DOHH2 (cell line): ENCODE data around the gene DGKE.

Experiments
- H3F3A ChIP-seq: fragments of 200-600 bp; sonication (generic), shearing (Covaris generic); 2 replicates; pipeline ENCODE4 v1.6.0; 2016; ENCODE audit warnings: antibody characterized with exemption, mild to moderate bottlenecking; ENCODE audit not compliant: control insufficient read depth, insufficient read depth
- H3K27ac ChIP-seq: fragments of 200-600 bp; sonication (generic); 2 replicates; pipeline ENCODE4 v1.5.1; 2014; ENCODE audit warnings: low read depth, mild to moderate bottlenecking, low read length, moderate library complexity
- H3K27me3 ChIP-seq: fragments of 200-600 bp; sonication (generic); 2 replicates; pipeline ENCODE4 v1.6.1; 2014; ENCODE audit warnings: mild to moderate bottlenecking, low read length, mixed read lengths; ENCODE audit not compliant: control insufficient read depth
- H3K36me3 ChIP-seq: fragments of 200-600 bp; sonication (generic); 2 replicates; pipeline ENCODE4 v1.6.1; 2014; ENCODE audit warnings: mild to moderate bottlenecking, low read length, moderate library complexity, mixed read lengths; ENCODE audit not compliant: control insufficient read depth
- H3K4me1 ChIP-seq: fragments of 200-600 bp; sonication (generic); 2 replicates; pipeline ENCODE4 v1.6.1; 2014; ENCODE audit warnings: mild to moderate bottlenecking, low read length, mixed read lengths; ENCODE audit not compliant: control insufficient read depth
- H3K4me2 ChIP-seq: fragments of 200-600 bp; sonication (generic); 2 replicates; pipeline ENCODE4 v1.6.0; 2014; ENCODE audit warnings: mild to moderate bottlenecking, low read length, moderate library complexity
- H3K4me3 ChIP-seq: fragments of 200-600 bp; sonication (generic); 2 replicates; pipeline ENCODE4 v1.5.1; 2014; ENCODE audit warnings: mild to moderate bottlenecking, low read length, mixed read lengths
- H3K79me2 ChIP-seq: fragments of 200-600 bp; sonication (generic); 2 replicates; pipeline ENCODE4 v1.6.1; 2014; ENCODE audit warnings: mild to moderate bottlenecking, low read length, mixed read lengths; ENCODE audit not compliant: control insufficient read depth
- H3K9me2 ChIP-seq: fragments of 200-600 bp; sonication (generic); replicated peaks from 2 replicates; pipeline ENCODE4 v1.6.1; 2014; ENCODE audit warnings: mild to moderate bottlenecking, low read length, mixed read lengths; ENCODE audit not compliant: control insufficient read depth
- H3K9me3 ChIP-seq: fragments of 200-600 bp; sonication (generic); 2 replicates; pipeline ENCODE4 v1.6.1; 2014; ENCODE audit warnings: antibody characterized with exemption, low read length, mixed read lengths; ENCODE audit not compliant: control insufficient read depth, insufficient read depth
- H4K20me1 ChIP-seq: fragments of 200-600 bp; sonication (generic); 2 replicates; pipeline ENCODE4 v1.6.0; 2014; ENCODE audit warnings: low read depth, mild to moderate bottlenecking, antibody characterized with exemption, low read length, moderate library complexity; ENCODE audit not compliant: control insufficient read depth, insufficient read depth
- CTCF ChIP-seq: fragments of 200-600 bp; sonication (generic); IDR thresholded peaks from one replicate; pipeline ENCODE4 v1.5.1; 2014; ENCODE audit warnings: antibody characterized with exemption, mild to moderate bottlenecking, low read depth, low read length; ENCODE audit not compliant: poor library complexity, severe bottlenecking
- EZH2phosphoT487 ChIP-seq: fragments of 200-600 bp; sonication (generic); IDR thresholded peaks from 2 replicates; pipeline ENCODE4 v1.6.1; 2017; ENCODE audit warnings: borderline replicate concordance, mild to moderate bottlenecking, antibody characterized with exemption, low read length, moderate library complexity, mixed read lengths

The DGKE gene

GRCh38 chr17:56886288-56886731 lies 52.4 kb downstream of the DGKE start:
- Histone ChIP-seq H3K36me3 (peaks cover 41% of the 10 kb centered on the region), H3F3A (0 out of 2 replicates have a peak, but pooled peaks cover 6% of the 10 kb centered on the region), H3K27ac (no peak overlapping the region), H3K27me3 (no peaks in the 10 kb centered on the region), H3K4me1 (no peaks in the 10 kb centered on the region), H3K9me3 (no peaks in the 10 kb centered on the region; the same call in 1 of the 2 replicates), H3K79me2 (no peaks in the 10 kb centered on the region), H4K20me1 (peaks cover 2% of the 10 kb centered on the region; the same call in 1 of the 2 replicates), H3K4me3 (no peak overlapping the region), H3K9me2 (no peaks in the 10 kb centered on the region), H3K4me2 (no peak overlapping the region)
- no peak for TF ChIP-seq CTCF
- TF ChIP-seq EZH2phosphoT487: no peak

- H3F3A ChIP-seq: 0 out of 2 replicates have a peak, but pooled peaks cover 6% of the 10 kb centered on the region
- H3K9me3 ChIP-seq: no peaks in the 10 kb centered on the region; the same call in 1 of the 2 replicates
- no peak overlapping the region for H3K4me2 ChIP-seq
- H3K36me3 ChIP-seq: peaks cover 49% of the 10 kb centered on the region
- TF ChIP-seq EZH2phosphoT487 (no peak), CTCF (no peak)
- H3K9me2 ChIP-seq: no peaks in the 10 kb centered on the region
- no peak overlapping the region for H3K4me3 ChIP-seq
- H3K79me2 ChIP-seq: no peaks in the 10 kb centered on the region
- peaks cover 2% of the 10 kb centered on the region; the same call in 1 of the 2 replicates for H4K20me1 ChIP-seq
- no peaks in the 10 kb centered on the region for H3K27me3 ChIP-seq
- H3K27ac ChIP-seq: no peak overlapping the region
- H3K4me1 ChIP-seq: no peaks in the 10 kb centered on the region
These were observed 53.2 kb downstream of the DGKE start for GRCh38 chr17:56887105-56887504.

GRCh38 chr17:56887552-56888467 lies 53.9 kb downstream of the DGKE start:
- Histone ChIP-seq H3K9me3 (no peaks in the 10 kb centered on the region; the same call in 1 of the 2 replicates), H3K9me2 (no peaks in the 10 kb centered on the region), H3K79me2 (no peaks in the 10 kb centered on the region), H3K27me3 (no peaks in the 10 kb centered on the region), H3K4me2 (no peak overlapping the region), H3K27ac (no peak overlapping the region), H4K20me1 (peaks cover 2% of the 10 kb centered on the region; the same call in 1 of the 2 replicates), H3K4me1 (no peaks in the 10 kb centered on the region), H3K4me3 (no peak overlapping the region), H3K36me3 (peaks cover 56% of the 10 kb centered on the region), H3F3A (0 out of 2 replicates have a peak, but pooled peaks cover 6% of the 10 kb centered on the region)
- TF ChIP-seq CTCF (no peak), EZH2phosphoT487 (no peak)
